HepG2 (cell line): ENCODE results near the gene TXNL4A. TPM values are rescaled to one million over a fixed set of nuclear protein-coding genes. Genes with fewer than 3 reads are reported as not detected.

Source experiments
- KLF9 ChIP-seq: IDR thresholded peaks from 2 replicates; pipeline ENCODE4 v1.6.1; 2016; ENCODE audit warnings: low read depth
- PHF20 ChIP-seq: sonication (generic); formaldehyde crosslinking; IDR thresholded peaks from 2 replicates; pipeline ENCODE4 v1.5.0; 2020; ENCODE audit warnings: mild to moderate bottlenecking, missing genetic modification reagents
- TEAD2 ChIP-seq: sonication (generic); formaldehyde crosslinking; IDR thresholded peaks from 2 replicates; pipeline ENCODE4 v1.9.0; 2021; ENCODE audit warnings: missing genetic modification reagents
- ZBTB10 ChIP-seq: sonication (generic); formaldehyde crosslinking; IDR thresholded peaks from 2 replicates; pipeline ENCODE4 v1.4.0; 2020; ENCODE audit warnings: missing genetic modification reagents, borderline replicate concordance
- ZNF652 ChIP-seq: IDR thresholded peaks from 2 replicates; pipeline ENCODE4 v1.6.1; 2016; ENCODE audit warnings: low read depth, borderline replicate concordance
- polyA plus RNA-seq, 8 experiments: library from polyadenylated mRNA; depleted of rRNA in 3 of 8; stranded (reverse) in 7 of 8; unstranded in 1 of 8; fragments of >200 nt; fragmentation: Illumina TruSeq in 4 of 8; extraction: Trizol in 4 of 8; gene quantifications; 2 replicates each; pipeline versions ENCODE4 v1.2.1 to v1.2.3, GENCODE V29; 2011 to 2016; ENCODE audit warnings: low read depth in 4 of 8, missing spikeins in 1 of 8, mixed read lengths in 1 of 8; ENCODE audit not compliant: insufficient read depth in 1 of 8
- total RNA-seq, 5 experiments: library from RNA; depleted of rRNA; stranded (reverse); fragments of >200 nt; fragmentation: Illumina TruSeq; extraction: Trizol; gene quantifications; 2 replicates each; pipeline ENCODE4 v1.2.3, GENCODE V29; 2016; ENCODE audit warnings: low read depth in 1 of 5
- TF ChIP-seq, protein P1 (sequence below): sonication (generic); formaldehyde crosslinking; conservative IDR thresholded peaks from 2 replicates; pipeline ENCODE4 v1.8.0; 2022; ENCODE audit warnings: mild to moderate bottlenecking, moderate library complexity, missing genetic modification reagents
- TF ChIP-seq, protein P2 (sequence below): sonication (generic); formaldehyde crosslinking; IDR thresholded peaks from 2 replicates; pipeline ENCODE4 v1.5.1; 2020; ENCODE audit warnings: mild to moderate bottlenecking, missing genetic modification reagents, borderline replicate concordance
- TF ChIP-seq, protein P3 (sequence below): sonication (generic); formaldehyde crosslinking; IDR thresholded peaks from 2 replicates; pipeline ENCODE4 v1.4.0; 2020; ENCODE audit warnings: mild to moderate bottlenecking, missing genetic modification reagents

TXNL4A gene
- total and polyA plus RNA-seq, 2 of the 13 experiments (the other 11 are each of a cell fraction or from before 2014, with no cell fraction given) = 172 to 202 TPM

- 0 out of 2 replicates have a peak, but pooled peaks have one; percentile 16 for TF ChIP-seq PHF20 (CRISPR knock-in tag)
- no peak for TF ChIP-seq ZNF652 (CRISPR knock-in tag)
- TF ChIP-seq, protein P1, sequence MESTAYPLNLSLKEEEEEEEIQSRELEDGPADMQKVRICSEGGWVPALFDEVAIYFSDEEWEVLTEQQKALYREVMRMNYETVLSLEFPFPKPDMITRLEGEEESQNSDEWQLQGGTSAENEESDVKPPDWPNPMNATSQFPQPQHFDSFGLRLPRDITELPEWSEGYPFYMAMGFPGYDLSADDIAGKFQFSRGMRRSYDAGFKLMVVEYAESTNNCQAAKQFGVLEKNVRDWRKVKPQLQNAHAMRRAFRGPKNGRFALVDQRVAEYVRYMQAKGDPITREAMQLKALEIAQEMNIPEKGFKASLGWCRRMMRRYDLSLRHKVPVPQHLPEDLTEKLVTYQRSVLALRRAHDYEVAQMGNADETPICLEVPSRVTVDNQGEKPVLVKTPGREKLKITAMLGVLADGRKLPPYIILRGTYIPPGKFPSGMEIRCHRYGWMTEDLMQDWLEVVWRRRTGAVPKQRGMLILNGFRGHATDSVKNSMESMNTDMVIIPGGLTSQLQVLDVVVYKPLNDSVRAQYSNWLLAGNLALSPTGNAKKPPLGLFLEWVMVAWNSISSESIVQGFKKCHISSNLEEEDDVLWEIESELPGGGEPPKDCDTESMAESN (CRISPR knock-in tag) = 0 out of 2 replicates have a peak, but pooled peaks have one; percentile 39
- 0 out of 2 replicates have a peak, but pooled peaks have one; percentile 51 for TF ChIP-seq TEAD2
- TF ChIP-seq KLF9 (CRISPR knock-in tag) = no peak
- TF ChIP-seq ZBTB10 (CRISPR knock-in tag) = no peak
- TF ChIP-seq, protein P2, sequence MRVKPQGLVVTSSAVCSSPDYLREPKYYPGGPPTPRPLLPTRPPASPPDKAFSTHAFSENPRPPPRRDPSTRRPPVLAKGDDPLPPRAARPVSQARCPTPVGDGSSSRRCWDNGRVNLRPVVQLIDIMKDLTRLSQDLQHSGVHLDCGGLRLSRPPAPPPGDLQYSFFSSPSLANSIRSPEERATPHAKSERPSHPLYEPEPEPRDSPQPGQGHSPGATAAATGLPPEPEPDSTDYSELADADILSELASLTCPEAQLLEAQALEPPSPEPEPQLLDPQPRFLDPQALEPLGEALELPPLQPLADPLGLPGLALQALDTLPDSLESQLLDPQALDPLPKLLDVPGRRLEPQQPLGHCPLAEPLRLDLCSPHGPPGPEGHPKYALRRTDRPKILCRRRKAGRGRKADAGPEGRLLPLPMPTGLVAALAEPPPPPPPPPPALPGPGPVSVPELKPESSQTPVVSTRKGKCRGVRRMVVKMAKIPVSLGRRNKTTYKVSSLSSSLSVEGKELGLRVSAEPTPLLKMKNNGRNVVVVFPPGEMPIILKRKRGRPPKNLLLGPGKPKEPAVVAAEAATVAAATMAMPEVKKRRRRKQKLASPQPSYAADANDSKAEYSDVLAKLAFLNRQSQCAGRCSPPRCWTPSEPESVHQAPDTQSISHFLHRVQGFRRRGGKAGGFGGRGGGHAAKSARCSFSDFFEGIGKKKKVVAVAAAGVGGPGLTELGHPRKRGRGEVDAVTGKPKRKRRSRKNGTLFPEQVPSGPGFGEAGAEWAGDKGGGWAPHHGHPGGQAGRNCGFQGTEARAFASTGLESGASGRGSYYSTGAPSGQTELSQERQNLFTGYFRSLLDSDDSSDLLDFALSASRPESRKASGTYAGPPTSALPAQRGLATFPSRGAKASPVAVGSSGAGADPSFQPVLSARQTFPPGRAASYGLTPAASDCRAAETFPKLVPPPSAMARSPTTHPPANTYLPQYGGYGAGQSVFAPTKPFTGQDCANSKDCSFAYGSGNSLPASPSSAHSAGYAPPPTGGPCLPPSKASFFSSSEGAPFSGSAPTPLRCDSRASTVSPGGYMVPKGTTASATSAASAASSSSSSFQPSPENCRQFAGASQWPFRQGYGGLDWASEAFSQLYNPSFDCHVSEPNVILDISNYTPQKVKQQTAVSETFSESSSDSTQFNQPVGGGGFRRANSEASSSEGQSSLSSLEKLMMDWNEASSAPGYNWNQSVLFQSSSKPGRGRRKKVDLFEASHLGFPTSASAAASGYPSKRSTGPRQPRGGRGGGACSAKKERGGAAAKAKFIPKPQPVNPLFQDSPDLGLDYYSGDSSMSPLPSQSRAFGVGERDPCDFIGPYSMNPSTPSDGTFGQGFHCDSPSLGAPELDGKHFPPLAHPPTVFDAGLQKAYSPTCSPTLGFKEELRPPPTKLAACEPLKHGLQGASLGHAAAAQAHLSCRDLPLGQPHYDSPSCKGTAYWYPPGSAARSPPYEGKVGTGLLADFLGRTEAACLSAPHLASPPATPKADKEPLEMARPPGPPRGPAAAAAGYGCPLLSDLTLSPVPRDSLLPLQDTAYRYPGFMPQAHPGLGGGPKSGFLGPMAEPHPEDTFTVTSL (CRISPR knock-in tag) = peak; percentile 64; the same call in 1 of the 2 replicates
- TF ChIP-seq, protein P3, sequence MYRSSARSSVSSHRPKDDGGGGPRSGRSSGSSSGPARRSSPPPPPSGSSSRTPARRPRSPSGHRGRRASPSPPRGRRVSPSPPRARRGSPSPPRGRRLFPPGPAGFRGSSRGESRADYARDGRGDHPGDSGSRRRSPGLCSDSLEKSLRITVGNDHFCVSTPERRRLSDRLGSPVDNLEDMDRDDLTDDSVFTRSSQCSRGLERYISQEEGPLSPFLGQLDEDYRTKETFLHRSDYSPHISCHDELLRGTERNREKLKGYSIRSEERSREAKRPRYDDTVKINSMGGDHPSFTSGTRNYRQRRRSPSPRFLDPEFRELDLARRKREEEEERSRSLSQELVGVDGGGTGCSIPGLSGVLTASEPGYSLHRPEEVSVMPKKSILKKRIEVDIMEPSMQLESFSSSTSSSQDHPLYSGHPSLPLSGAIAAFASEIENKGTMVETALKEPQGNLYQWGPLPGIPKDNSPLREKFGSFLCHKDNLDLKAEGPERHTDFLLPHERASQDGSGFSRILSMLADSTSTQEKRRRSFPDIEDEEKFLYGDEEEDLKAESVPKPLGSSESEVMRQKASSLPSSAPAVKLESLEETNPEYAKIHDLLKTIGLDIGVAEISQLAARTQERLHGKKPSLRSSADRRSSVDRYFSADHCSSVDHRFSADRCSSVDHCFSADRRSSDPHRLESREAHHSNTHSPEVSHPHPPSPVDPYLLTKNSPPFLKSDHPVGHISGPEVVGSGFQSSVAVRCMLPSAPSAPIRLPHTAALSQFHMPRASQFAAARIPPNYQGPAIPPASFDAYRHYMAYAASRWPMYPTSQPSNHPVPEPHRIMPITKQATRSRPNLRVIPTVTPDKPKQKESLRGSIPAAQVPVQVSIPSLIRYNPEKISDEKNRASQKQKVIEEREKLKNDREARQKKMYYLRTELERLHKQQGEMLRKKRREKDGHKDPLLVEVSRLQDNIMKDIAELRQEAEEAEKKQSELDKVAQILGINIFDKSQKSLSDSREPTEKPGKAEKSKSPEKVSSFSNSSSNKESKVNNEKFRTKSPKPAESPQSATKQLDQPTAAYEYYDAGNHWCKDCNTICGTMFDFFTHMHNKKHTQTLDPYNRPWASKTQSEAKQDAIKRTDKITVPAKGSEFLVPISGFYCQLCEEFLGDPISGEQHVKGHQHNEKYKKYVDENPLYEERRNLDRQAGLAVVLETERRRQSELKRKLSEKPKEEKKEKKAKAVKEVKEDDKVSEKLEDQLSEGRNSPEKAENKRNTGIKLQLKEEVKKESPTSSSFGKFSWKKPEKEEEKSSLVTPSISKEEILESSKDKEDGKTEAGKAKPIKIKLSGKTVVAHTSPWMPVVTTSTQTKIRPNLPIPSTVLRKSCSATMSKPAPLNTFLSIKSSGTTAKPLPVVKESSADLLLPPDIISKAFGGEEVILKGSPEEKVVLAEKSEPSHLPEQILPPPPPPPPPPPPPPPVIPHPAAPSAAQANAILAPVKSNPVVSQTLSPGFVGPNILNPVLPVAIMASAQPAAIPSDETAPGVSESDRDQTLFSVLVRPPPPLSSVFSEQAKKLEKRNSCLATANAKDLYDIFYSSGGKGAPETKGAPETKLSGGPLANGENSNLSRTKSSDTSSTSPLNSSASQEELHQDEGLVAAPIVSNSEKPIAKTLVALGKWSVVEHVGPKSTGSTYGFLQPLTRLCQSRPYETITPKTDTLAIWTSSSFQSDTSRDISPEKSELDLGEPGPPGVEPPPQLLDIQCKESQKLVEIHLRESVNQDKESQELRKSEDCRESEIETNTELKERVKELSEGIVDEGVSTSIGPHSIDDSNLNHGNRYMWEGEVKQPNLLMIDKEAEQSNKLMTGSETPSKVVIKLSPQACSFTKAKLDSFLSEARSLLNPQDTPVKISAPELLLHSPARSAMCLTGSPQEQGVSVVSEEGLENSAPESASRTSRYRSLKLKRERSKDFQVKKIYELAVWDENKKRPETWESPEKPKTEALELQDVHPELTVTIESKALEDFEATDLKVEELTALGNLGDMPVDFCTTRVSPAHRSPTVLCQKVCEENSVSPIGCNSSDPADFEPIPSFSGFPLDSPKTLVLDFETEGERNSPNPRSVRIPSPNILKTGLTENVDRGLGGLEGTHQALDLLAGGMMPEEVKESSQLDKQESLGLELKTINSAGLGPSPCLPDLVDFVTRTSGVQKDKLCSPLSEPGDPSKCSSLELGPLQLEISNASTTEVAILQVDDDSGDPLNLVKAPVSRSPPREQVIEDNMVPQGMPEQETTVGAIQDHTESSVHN (CRISPR knock-in tag) = no peak
Observed at GRCh38 chr18:79964330-79965118, 23.8 kb downstream of the TXNL4A start, which contains the start of gene HSBP1L1 (continued).
